Uterus (tissue), 4 donors: Measurements from ENCODE around the gene TRIM24. TPM values are rescaled to one million over a fixed set of nuclear protein-coding genes. Genes with fewer than 3 reads are reported as not detected.

Experiments
- DNase-seq, 2 donors: peaks; one replicate each; pipeline ENCODE4 v3.0.0-alpha.2; 2019 to 2020
- H3K27ac ChIP-seq, 2 donors: fragments of 200-600 bp; sonication (generic); 1 replicate in 1 of 2; 2 replicates in 1 of 2; pipeline ENCODE4 v1.5.1; 2016 to 2018
- H3K27me3 ChIP-seq, 2 donors: fragments of 200-600 bp; sonication (generic); one replicate each; pipeline ENCODE4 v1.5.1; 2018 to 2019; ENCODE audit warnings: control low read depth in 1 of 2
- H3K36me3 ChIP-seq, 2 donors: fragments of 200-600 bp; sonication (generic); one replicate each; pipeline ENCODE4 v1.5.1; 2019; ENCODE audit warnings: control low read depth in 1 of 2
- H3K4me1 ChIP-seq, 2 donors: fragments of 200-600 bp; sonication (generic); one replicate each; pipeline ENCODE4 v1.5.1; 2018 to 2019; ENCODE audit warnings: control low read depth in 1 of 2
- H3K4me3 ChIP-seq, 2 donors: fragments of 200-600 bp; sonication (generic); 1 replicate in 1 of 2; 2 replicates in 1 of 2; pipeline ENCODE4 v1.5.1; 2018 to 2019; ENCODE audit warnings: mild to moderate bottlenecking in 1 of 2
- H3K9me3 ChIP-seq, 2 donors: fragments of 200-600 bp; sonication (generic); one replicate each; pipeline ENCODE4 v1.5.1; 2019; ENCODE audit warnings: control low read depth in 1 of 2
- POLR2A ChIP-seq, 2 donors: fragments of 450-650 bp; IDR thresholded peaks; one replicate each; pipeline ENCODE4 v1.6.1; 2016; ENCODE audit warnings: antibody characterized with exemption in 2 of 2, mild to moderate bottlenecking in 1 of 2, moderate library complexity in 1 of 2
- intact Hi-C: fragments of 100-400 bp; cut with DNase I; formaldehyde crosslinking; loops from one replicate; pipeline ENCODE4 v1.15.1; 2023; ENCODE audit warnings: low total_unique reads
- total RNA-seq, 4 donors: library from RNA; depleted of rRNA in 3 of 4; stranded (reverse); fragments of >200 nt in 3 of 4; gene quantifications; one replicate each; pipeline versions ENCODE4 v1.1.0 to v1.2.4, GENCODE V29; 2014 to 2023
- TF ChIP-seq, protein P1 (sequence below), 4 experiments: fragments of 200-600 bp in 2 of 4; fragments of 450-650 bp in 2 of 4; sonication (generic) in 2 of 4; IDR thresholded peaks; one replicate each; pipeline ENCODE4 v1.5.1; 2016 to 2019; ENCODE audit warnings: antibody characterized with exemption in 4 of 4, mild to moderate bottlenecking in 2 of 4, moderate library complexity in 1 of 4
- donor health status: DM: yes; HTN: yes; CAD: no.

The TRIM24 gene
- total RNA-seq, 4 donors from 2014 or later, result 5.9 to 20.6 (median 14.7) TPM

DNA sequence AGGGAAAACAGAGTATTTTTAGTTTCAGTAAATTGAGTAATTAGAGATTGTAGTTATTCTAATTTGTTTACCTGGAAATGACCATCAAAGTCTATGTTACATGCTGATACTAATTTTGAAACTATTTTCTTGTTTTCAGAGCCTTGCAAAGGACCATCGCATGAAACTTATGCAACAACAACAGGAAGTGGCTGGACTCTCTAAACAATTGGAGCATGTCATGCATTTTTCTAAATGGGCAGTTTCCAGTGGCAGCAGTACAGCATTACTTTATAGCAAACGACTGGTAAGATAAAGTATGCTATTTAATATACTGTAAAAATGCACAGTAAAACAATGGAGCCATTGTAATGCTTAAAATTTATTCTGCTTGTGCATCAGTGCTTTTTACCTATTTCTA lies 78.5 kb downstream of the TRIM24 start:
- DNase-seq, result no peak
- H3K27me3 ChIP-seq, result no peaks in the 10 kb centered on the region
- no peak overlapping the region for H3K4me3 ChIP-seq
- TF ChIP-seq, protein P1, sequence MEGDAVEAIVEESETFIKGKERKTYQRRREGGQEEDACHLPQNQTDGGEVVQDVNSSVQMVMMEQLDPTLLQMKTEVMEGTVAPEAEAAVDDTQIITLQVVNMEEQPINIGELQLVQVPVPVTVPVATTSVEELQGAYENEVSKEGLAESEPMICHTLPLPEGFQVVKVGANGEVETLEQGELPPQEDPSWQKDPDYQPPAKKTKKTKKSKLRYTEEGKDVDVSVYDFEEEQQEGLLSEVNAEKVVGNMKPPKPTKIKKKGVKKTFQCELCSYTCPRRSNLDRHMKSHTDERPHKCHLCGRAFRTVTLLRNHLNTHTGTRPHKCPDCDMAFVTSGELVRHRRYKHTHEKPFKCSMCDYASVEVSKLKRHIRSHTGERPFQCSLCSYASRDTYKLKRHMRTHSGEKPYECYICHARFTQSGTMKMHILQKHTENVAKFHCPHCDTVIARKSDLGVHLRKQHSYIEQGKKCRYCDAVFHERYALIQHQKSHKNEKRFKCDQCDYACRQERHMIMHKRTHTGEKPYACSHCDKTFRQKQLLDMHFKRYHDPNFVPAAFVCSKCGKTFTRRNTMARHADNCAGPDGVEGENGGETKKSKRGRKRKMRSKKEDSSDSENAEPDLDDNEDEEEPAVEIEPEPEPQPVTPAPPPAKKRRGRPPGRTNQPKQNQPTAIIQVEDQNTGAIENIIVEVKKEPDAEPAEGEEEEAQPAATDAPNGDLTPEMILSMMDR (IDR thresholded peaks at IDR 0.05), result no peak
- no peak for TF ChIP-seq POLR2A (IDR thresholded peaks at IDR 0.05)
- H3K27ac ChIP-seq, result no peak overlapping the region
- no peaks in the 10 kb centered on the region for H3K9me3 ChIP-seq
- intact Hi-C loops, result no loop called here
- no peaks in the 10 kb centered on the region for H3K4me1 ChIP-seq
- H3K36me3 ChIP-seq, result no peaks in the 10 kb centered on the region

DNA sequence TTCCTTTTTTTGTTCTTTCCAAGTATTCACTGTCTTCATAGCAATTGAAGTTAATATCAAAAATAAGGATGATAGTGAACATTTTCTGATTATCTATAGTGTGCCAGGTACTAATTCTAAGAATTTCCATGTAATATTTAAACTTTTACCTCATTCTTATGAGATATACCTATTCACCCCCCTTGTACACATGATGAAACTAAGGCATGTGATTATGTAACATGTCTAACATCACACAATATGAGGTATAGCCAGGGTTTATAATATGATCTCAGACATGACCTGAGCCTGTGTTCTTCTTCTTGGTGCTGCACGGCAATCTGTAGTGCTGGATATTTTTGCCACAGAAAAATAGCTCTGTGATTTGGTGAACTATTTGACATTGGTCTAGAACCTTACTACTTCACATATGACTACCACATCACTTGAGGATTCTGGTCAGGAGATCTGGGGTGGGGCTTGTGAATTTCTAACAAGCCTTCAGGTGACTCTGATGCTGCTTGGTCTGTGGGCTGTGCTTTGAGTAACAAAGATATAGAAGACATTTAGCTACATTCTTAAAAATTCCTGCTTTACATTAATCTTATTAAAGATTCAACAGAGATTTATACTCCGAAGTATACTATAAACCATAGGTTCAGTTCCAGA lies 79.1 kb downstream of the TRIM24 start:
- no peaks in the 10 kb centered on the region for H3K9me3 ChIP-seq
- no peaks in the 10 kb centered on the region for H3K36me3 ChIP-seq
- no peak for DNase-seq
- H3K4me3 ChIP-seq, result no peak overlapping the region
- no peaks in the 10 kb centered on the region for H3K4me1 ChIP-seq
- intact Hi-C loops, result no loop called here
- H3K27ac ChIP-seq, result no peak overlapping the region
- no peaks in the 10 kb centered on the region for H3K27me3 ChIP-seq
- TF ChIP-seq POLR2A (IDR thresholded peaks at IDR 0.05), result no peak
- TF ChIP-seq, protein P1 (IDR thresholded peaks at IDR 0.05), result no peak

DNA sequence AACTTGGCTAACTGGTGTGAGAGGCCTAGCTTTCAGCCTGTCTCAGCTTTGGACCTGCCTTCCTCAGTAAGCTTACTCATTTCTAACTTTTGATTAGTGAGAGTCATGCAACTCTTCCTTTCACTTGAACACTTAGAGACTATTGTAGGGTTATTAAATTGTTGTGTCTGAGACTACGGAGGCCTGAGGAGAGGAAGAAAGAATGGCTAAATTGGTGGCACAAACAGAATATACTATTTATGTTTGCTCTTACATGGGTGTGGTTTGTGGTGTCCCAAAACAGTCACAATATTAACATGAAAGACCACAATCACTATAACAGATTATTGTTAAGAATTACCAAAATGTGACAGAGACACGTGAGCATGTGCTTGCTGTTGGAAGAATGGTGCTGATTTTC lies 82.1 kb downstream of the TRIM24 start:
- H3K27ac ChIP-seq, result no peak overlapping the region
- intact Hi-C loops, result no loop called here
- no peak for DNase-seq
- no peaks in the 10 kb centered on the region for H3K4me1 ChIP-seq
- H3K9me3 ChIP-seq, result no peaks in the 10 kb centered on the region
- H3K4me3 ChIP-seq, result no peak overlapping the region
- H3K27me3 ChIP-seq, result no peaks in the 10 kb centered on the region
- no peaks in the 10 kb centered on the region for H3K36me3 ChIP-seq
- TF ChIP-seq, protein P1 (IDR thresholded peaks at IDR 0.05), result no peak
- no peak for TF ChIP-seq POLR2A (IDR thresholded peaks at IDR 0.05)

DNA sequence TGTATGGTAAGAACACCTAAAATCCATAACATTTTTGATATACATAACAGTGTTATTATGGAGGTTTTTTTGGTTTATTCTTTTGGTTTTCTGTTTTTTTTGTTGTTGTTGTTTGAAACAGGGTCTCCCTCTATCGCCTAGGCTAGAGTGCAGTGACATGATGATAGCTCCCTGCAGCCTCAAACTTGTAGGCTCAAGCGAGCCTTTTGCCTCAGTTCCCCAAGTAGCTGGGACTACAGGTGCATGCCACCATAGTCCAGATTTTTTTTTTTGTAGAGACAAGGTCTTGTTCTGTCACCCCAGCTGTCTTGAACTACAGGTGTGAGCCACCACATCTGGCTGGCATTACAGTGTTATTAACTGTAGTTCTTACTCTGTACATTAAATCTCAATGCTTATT lies 83.7 kb downstream of the TRIM24 start:
- Histone ChIP-seq H3K4me3 (no peak overlapping the region), H3K36me3 (no peaks in the 10 kb centered on the region), H3K27ac (no peak overlapping the region), H3K4me1 (no peaks in the 10 kb centered on the region), H3K9me3 (no peaks in the 10 kb centered on the region), H3K27me3 (no peaks in the 10 kb centered on the region)
- intact Hi-C loops, result no loop called here
- TF ChIP-seq POLR2A (IDR thresholded peaks at IDR 0.05), result no peak
- TF ChIP-seq, protein P1 (IDR thresholded peaks at IDR 0.05), result no peak
- no peak for DNase-seq

DNA sequence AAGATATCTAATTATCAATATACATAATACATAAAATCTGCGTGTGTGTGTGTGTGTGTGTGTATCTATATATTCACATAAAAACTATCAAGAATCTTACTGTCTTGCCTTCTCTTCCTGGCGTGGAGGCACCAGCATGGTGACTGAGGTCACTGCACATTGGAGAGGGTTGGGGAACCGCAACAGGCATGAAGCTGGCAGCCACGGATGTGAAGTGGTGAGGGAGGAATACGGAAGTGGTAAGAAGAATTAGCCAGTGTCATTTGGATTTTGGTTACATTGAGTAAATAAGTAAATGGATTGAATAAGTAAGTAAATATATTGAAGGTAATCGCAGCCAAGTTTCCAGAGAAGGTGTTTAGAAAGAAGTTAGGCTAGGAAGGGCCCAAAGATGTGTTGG lies 85.1 kb downstream of the TRIM24 start:
- Histone ChIP-seq H3K27ac (no peak overlapping the region), H3K27me3 (no peaks in the 10 kb centered on the region), H3K4me3 (no peak overlapping the region), H3K4me1 (no peaks in the 10 kb centered on the region), H3K9me3 (no peaks in the 10 kb centered on the region), H3K36me3 (no peaks in the 10 kb centered on the region)
- DNase-seq, result no peak
- intact Hi-C loops, result no loop called here
- TF ChIP-seq, protein P1 (IDR thresholded peaks at IDR 0.05), result no peak
- TF ChIP-seq POLR2A (IDR thresholded peaks at IDR 0.05), result no peak
